ENCODE results near the gene NRG2.

The NRG2 gene

DNA sequence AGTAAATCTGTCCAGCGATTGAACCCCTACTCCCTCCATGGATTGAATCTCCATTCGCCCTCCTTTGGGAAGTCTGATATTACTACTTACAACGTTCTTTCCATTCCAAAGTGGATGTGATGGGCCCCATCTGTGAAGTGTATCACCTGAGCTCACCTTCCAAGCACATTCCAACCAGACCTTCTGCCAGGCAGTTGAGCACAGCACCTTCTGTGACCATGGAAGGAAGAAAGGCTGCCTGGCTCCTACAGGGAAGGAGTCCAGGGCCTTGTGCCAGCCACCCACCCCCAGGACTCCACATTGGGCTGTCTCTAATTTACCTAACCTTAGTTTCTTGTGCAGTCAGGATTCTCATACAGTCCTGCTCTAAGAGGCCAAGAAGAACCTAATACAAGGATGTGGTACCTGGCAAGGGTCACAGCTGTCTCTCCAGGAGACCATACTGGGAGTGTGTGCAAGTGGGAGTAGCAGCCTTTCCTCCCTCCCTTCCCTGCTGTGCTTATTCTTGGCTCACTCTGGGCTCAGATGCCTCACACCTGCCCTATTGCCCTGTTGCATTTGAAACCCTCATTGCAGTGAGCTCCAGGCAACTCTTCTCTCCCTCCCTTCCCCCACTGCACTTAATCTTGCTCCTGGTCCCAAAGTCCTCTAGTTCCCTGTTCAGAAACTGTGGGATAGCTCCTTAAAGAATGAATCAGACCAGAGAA, 116.1 kb downstream of the NRG2 start:
- DNase-seq: no peak

DNA sequence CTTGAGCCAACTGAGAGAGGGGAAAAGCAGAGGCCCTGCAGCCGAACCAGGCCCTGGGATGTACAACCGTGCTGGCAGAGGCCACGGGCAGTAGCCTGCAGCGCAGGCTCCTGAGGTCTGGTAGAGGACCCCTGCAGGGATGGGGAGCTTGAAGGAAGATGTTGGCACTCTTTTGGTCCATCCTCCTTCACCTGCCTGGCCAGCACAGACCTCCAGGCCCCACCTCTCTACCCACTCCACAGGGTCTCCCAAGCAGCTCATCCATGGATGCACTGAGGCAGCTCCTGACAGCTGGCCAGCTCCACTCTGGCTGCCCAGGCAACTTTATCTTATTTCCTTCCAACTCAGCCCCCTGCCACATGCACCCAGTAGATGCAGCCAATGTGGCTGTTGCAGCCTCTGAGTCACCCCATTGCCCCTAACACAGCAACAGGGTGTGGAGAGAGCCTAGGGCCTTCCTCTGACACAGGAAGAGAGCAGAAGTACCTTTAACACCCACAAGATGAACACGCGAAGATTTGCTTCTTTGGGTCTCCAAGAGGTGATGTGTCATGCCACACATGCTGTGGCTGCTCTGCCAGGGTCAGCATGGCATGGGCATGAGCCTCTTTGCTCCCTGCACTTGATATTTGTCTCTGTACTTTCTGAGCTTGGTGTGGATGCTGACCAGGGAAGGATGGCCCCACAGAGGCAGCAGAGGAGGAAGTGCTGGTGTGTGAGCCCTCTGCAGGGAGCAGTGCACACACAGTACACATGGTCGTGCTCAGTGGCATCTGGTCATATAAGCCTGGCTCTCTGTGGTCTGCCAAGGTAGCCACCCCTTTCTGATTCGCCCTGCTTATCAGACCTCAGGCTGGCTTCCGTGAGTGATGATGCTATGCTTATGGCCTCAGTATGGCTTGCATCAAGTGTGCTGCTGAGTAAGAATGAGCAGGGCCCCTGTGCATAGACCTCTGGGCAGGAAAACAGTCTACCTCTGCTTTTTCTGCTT, 117.2 kb downstream of the NRG2 start:
- DNase-seq: no peak

DNA sequence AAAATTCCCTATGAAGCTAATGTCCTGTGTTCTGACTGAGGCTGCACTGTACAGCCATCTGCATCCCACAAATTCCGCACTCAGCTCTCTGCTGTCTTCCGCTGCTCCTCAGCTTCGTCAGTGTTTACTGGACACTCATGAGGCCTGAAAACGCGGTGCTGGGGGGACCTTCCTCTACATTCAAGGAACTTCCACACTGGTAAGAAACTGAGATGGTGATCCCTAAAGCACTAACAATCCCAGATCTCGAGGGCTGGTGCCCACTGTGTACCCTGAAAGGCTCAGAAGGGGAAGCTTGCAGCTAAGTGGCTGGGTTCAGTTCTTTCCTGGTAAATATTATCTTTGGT, 117.9 kb downstream of the NRG2 start:
- DNase-seq: no peak

DNA sequence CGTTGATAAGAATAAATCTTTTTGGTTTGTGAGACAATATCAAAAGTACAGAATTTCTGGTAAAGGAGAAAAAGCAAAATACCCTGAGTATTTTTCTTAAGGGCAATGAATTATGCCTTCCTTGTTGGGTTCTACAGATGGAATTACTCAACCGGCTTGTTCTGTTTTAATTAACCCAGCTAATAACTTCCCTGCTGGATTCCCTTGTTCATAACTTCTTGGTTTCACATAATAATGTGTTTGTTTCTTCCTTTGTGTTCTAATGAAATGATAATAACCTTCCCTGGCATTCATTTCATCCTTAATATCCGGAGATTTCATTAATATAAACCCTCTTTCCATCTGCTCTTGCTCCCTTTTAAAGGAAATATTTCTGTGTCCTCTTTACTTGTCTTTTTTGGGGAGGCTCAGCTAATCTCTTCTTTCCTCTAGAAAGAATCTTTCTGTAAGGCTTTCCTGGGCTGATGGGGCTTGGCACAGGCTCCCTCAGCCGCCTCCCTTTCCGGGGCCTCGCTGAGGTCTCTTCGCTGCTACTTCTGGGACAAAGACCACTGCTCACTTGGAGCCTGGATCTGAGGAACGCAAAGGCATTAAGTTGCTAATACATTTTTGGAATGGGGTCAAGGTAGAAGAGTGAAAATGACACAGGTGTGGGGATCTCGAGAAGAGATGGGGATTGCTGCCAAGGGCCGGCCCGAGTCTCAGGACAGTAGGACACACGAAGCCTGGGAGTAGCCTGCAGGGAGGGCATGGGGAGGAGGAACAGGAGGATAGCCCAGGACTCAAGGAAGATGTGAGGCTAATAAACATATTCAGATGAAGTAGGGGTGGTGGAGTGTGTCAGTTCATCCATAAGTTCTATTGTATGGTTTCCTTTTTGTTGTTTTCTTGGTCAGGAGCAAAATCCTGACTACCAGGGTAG, 118.5 kb downstream of the NRG2 start:
- no peak for DNase-seq

DNA sequence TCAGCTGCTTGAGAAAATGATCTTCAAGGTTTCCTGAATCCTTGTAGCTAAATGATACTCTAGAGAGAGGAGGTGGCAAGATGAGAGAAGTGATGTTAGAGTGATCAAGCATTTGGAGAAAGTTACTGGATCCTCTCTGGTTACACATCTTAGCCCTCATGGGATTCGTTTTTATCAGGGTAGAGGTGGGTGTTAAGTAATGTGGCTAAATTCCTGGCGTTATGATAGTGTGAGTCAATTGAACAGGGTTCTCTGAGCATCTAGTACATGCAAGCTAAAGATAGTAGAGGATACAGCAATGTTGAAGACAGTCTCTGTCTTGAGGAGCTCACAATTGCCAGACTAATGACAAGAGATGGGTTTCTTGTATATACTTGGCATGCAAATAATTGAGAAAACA, 123.8 kb downstream of the NRG2 start:
- DNase-seq: no peak

DNA sequence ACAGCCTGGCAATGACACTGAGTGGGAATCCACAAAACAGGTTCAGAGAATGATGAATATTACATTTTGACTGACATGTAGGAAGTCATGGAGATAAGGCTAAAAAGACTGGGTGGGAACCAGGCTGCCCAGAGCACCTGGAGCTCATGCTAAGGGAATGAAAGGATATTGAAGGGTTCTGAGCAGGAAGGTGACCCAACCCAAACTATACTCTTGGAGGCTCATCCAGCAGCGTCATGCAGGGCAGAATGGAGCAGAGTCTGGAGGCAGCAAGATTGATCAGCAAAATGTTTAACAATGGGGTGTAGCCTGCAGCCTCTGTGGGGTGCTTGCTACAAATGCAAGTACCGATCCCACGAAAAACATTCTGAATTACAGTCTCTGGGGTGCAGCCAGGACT, 127.3 kb downstream of the NRG2 start:
- DNase-seq: no peak

DNA sequence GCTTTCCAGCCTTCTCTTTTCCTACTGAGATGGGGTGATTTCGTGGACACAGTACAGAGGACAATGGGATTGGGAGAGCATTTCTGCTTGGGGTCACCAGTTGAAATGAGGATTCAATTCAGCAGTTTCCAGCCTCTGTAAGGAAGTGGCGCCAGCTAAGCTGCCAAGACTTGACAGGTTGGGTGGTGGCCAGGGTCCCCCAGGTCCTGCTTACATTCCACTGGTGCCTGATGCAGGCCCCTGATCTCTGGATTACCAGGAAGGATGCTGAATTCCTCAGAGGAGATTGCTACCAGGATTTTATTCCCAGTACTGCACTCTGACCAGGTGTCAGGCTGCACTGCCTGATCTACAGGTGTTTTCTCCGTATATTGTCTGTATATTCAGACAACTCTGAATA, 127.8 kb downstream of the NRG2 start:
- DNase-seq: no peak

DNA sequence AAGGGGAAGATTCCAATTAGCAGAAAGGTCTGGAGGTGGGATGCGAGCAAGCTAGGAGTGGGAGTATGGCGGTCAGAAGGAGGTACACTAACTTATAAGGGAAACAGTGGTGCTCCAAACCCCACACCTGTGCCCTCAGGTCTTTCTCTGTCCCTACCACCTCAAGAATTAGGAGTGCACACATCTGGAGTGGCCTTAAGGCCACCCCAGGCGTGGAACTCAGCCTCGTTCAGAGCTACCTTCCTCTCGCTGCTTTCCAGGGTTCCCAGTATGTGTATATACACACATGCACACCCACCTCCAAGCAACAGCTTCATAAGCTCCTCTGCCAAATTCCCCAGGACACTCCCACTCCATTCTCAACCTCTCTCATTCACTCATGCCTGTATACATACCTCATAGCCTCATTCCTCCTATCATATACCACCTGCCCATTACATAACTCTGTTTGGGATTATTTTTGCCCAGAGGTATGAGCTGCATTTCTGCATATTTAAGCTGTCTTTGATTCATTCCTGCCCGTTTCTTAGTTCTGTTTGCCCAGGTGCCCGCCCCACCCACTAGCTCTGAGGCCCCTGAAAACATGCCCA, 128.8 kb downstream of the NRG2 start:
- DNase-seq: no peak

DNA sequence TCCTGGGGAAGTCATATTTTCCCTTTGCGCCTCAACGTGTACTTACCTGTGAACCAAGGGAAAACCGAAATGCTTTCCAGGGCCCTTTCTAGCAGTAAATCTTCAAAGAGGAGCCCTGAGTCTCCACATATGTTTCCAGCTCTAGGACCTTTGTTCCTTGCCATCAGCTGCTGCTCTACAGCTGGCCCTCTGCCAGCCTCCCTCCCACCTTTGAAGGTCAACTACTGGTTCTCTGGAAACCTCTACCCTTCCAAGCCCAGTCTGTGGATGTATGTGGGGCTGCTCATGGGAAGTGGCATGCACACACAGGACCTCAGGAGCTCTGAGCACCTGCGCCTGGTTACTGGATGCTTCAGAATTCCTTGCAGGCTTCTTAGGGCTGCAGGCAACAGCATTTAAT, 130.3 kb downstream of the NRG2 start:
- no peak for DNase-seq

DNA sequence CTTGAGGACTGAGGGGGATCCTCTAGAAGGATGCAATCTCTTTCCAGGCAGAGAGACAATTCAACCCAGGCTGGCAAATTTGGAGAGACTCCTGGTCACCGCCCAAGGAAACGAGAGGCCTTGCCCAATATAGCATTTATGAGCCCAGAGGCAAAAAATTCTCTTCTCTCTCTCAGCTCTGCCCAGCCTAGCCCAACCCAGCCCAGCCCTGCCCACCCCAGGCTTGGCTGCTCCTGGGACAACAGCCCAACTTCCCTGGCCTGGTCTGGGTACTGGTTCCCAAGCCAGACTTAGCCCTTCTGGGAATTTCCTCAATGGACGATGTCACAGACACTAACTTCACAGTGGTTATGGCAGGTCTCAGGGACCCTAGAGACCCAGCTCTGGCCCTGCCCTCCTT, 130.9 kb downstream of the NRG2 start:
- DNase-seq: no peak

DNA sequence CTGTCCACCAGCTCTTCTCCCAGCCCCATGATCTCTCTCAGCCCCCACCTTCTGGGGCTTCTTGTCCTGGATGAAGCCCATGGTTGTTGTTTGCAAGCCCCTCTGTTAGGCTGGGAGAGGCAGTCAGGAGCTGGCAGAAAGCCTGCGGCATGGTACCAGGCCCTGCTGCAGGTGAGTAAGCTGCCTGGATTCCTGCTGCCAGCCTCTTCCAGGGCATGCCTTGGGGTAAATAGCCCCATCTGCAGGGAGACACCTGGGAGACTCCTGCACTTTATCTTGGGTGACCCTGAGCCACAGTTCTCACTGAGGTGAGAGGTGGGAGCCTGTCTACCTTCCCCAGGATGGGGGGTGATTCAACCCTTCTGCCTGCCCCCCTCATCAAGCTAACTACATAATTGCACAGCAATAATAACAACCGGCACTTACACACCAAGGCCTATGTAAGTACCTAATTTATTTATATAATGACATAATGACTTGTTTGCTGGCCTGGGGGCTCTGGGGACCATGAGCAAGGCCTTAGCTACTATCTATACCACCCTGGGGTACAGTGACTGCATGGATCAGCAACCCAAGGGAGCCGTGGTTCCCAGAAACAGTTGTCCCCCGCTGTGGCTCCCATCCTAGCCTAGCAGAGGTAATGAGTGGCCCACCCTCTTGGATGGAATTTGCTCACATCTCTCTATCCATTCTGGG, 131.5 kb downstream of the NRG2 start:
- DNase-seq: no peak

DNA sequence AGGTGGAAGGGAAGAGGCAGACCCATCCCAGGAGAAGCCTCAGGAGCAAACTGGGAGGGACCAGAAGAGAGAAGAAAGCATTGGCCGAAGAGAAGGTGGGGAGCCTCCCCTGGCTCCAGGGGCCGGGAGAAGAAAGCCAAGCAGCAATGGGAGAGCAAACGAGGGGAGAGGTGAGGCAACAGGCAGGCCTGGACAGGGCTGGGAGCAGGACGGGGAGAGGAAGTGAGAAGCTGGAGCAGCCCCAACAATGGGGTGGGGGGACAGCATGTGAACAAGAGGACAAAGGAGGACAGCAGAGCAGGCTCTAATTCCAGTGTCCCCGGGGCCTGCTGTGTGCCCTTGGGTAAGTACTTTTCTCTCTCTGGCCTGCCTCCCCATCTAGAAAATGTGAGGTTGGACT, 132.2 kb downstream of the NRG2 start:
- DNase-seq: no peak

DNA sequence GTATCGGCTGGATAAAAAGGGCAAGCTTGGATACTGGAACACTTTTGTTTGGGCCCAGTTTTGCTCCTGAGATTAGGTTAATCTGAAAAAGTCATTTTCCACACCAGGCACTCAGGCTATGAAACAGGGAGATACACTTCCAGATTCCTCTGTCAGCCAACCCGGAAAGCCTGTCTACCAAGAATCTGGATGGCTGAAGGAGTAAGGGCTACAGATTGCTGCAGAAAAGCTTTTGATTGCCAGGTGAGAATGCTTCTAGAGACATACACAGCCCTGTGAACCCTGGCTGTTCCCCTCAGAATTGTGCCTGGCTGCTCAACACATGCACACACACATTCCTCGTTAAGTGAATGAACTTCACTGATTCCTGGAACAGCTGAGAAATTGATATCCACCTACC, 133.1 kb downstream of the NRG2 start:
- DNase-seq: no peak

DNA sequence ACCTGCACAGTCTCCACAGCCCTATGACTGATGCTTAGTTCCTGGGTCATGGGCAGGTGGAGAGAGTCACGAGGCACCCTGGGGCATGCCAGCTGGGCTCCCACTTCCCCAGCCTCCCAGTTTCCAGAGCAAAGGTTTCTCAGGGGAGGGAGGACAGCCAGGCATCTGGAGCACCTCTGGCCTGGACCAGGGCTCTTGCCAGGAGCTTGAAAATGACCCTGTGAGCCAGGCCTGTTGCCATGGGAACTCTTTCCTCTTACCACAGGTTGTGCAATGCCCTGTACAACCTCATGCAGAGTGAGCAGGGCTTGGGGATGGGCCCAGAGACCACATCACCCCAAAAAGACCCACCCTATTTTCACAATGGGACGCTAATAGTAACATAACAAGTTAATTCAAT, 134.3 kb downstream of the NRG2 start:
- DNase-seq: no peak

DNA sequence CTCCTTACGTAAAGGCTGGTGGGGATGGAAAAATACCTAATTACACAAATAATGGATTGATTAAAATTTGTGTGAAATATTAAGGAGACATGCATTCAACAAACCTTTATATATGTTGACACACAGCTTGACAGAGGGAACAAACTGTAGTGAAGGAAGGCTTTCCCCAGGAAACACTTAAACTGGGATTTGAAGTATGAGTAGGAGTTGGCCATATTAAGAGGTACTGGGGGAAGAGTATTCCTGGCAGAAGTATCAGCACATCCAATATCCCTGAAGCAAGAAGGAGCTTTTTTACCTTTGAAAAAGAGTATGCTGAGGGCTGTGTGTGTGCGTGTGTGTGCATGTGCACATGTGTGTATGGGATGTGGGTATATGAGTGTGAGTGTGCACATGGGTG, 136.4 kb downstream of the NRG2 start:
- DNase-seq: no peak

DNA sequence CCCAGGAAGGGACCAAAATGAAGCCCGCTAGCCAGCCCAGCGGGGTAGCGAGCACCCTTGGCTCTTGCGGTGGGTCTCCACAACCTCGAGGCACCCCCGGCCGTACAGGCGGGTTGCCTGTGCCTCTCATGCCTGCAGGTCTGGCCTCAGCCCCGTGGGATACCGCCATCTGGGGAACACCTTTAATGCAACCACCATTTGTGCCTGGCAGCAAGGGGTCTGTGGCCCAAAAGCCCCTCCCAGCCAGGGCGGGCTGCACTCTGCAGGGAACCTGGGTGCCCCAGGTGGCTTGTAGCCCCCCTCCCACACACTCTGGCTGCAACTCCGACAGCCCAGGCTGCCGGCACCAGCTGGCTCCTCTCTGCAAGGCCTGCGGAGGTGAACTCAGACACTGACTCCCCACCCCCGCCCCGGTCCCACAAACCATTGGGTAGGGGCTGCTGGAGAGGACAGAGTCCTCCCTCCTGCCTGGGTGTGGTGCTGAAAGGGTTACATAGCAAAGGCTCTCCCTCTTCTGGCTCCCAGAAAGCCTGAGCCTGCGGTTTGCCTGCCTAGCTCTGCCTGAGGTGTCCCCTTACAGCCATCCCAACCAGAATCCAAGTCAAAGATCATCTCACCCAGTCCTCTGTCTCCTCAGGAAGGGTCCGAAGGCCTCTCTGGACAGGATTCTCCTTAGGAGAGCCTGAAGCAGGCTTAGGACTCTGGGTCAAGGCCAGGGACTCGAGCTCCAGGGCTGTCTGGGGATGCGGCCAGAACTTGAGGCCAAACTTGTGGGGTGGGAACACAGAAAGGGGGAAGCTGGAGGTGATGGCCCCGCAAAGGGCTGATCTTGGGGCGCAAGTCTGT, 138.1 kb downstream of the NRG2 start:
- no peak for DNase-seq

DNA sequence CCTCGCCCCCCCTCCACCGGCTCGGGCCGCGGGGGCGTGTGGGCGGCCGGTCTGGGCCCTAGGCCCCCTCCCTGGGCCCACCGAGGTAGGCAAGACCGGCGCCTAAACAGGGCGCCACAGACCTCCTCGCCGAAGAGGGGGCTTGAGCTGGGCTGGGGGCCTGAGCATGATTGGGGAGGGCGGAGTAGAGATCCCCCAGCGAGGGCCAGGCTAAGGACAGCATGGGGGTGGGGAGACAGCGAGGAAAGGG, 138.6 kb downstream of the NRG2 start:
- no peak for DNase-seq

DNA sequence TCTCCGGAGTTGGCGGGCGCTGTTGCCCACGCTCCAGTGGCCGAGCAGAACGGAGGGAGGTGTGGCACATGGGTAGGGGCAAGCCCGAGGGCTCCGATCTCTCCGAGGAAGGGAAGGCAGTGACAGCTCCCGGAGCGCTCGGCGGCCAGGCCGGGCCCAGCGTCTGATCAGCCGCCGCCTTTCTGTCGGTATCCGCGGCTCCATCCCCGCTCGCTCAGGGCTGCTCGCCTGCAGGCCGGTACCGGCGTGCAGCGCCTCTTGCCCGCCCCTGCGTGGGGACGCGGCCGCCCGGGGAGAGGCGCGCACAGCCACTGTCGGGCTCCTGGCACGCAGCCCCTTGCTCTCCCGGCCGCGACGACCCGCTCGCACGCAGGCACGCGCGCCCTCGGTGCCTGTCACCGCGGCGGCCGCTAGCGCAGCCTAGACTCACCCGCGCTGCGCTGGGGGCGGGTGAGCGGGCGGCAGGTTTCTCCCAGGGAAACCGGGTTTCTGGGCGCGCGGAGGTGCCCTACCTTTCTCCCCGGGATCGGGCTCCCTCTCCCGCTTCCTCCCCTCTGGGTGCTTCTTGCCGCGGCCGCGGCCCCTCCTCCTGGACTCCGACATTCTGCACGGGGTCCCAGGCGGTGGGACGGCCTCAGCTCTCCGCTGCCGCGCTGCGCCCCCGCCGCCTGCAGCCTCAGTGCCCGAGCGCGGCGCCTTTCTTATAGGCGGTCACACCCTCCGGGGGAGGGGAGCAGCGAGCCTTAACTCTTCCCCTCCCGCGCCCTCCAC, 139.1 kb downstream of the NRG2 start:
- DNase-seq: no peak

DNA sequence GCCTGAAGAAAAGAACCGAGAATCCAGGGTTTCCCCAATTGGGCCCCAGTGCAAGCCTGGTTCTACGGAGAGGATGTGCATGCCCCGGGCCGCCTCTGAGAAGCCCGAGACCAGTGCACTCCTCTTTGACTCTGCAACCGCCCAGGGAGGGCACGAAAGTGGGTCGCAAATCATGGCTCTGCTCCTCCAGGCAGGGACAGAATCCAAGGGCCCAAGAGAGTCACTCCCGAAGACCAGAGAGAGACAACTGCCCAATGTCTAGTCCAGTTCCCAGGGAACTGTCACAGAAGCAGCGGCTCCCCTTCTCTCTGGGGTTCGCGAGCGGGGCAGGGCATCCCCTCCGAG, 139.7 kb downstream of the NRG2 start:
- DNase-seq: no peak

DNA sequence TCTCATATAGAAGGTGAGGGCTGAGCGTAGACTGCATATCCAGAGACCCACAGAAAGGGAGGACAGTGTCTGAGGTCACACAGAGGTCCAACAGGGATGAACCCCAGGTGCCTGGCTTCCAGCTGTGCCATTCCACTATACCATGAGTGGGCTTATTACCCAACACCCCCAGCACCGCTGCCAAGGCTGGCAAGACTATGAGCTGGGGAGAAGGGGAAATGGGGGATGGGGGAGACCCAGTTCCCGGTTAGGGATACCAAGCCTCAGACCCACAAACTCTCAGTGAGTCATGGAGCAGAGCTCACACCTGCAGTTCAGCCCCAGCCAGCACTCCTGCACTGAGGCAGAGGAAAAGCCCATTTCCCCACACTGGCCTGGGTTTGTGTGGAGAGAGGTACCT, 141.1 kb downstream of the NRG2 start:
- no peak for DNase-seq

DNA sequence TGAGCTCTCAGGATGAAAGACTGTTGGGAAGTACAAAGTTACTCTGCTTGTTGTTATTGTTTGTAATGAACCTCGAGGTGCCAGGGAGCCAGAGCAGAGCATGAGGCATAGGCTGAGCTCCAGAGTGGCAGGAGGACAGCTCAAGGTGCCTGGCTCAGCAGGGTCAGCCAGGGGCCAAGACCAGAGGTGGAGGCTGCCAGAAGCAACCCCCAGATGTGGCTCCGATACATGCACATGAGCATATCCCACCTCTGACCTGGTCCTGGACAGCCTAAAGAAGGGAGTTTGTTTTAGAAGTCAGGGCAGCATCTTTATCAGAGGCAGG, 141.9 kb downstream of the NRG2 start:
- no peak for DNase-seq

All from inflammatory macrophage treated with lipopolysaccharide for 4 hours (primary cell).